ENCODE data around the gene GAL3ST3.
"Not testable (repeated sequence)": the region's sequence is repeated elsewhere in the genome, so short reads cannot be mapped to it uniquely, and the experiment has no call there.

The GAL3ST3 gene

GRCh38 chr11:66012946-66013761, 35.8 kb downstream of the GAL3ST3 start:
- DNase-seq, result no peak

- peak; percentile 71 for DNase-seq
Observed at GRCh38 chr11:66012371-66012945, 36.5 kb downstream of the GAL3ST3 start.

- DNase-seq, result no peak
Observed at GRCh38 chr11:66011785-66012303, 37.1 kb downstream of the GAL3ST3 start, which contains the start of gene CST6. CST6 (plus strand) TSS chr11:66012008; CDS start chr11:66012045, 37 bp downstream.

GRCh38 chr11:66011239-66011784, 37.6 kb downstream of the GAL3ST3 start:
- DNase-seq, result peak; percentile 79

- DNase-seq, result not testable (repeated sequence)
Observed at GRCh38 chr11:66010036-66010435, 38.9 kb downstream of the GAL3ST3 start.

GRCh38 chr11:66008468-66009101, 40.4 kb downstream of the GAL3ST3 start:
- DNase-seq, result peak; percentile 68

- no peak for DNase-seq
Observed at GRCh38 chr11:66008095-66008467, 40.9 kb downstream of the GAL3ST3 start.

- DNase-seq, result no peak
Observed at GRCh38 chr11:66007201-66007634, 41.7 kb downstream of the GAL3ST3 start.

- DNase-seq, result no peak
Observed at GRCh38 chr11:66006891-66007176, 42.1 kb downstream of the GAL3ST3 start.

- DNase-seq, result no peak
Observed at GRCh38 chr11:66006134-66006890, 42.6 kb downstream of the GAL3ST3 start.

- DNase-seq, result no peak
Observed at GRCh38 chr11:66004186-66004585, 44.8 kb downstream of the GAL3ST3 start.

GRCh38 chr11:66003291-66003690, 45.7 kb downstream of the GAL3ST3 start:
- no peak for DNase-seq

- peak; percentile 55 for DNase-seq
Observed at GRCh38 chr11:66002648-66003225, 46.2 kb downstream of the GAL3ST3 start.

GRCh38 chr11:66001942-66002647, 46.9 kb downstream of the GAL3ST3 start, which contains the start of the genes BANF1 and EIF1AD:
BANF1 (plus strand) TSS chr11:66002503; CDS start chr11:66003251, 748 bp downstream.
EIF1AD (minus strand) TSS chr11:66002157; CDS start chr11:66000389, 1,768 bp downstream.
- peak; percentile 91 for DNase-seq

- no peak for DNase-seq
Observed at GRCh38 chr11:65997286-65997685, 51.7 kb downstream of the GAL3ST3 start.

- DNase-seq, result no peak
Observed at GRCh38 chr11:65992056-65992455, 56.9 kb downstream of the GAL3ST3 start.
